GM12891 (cell line): ENCODE measurements around the gene SAP130.
"Not testable (repeated sequence)": the region's sequence is repeated elsewhere in the genome, so short reads cannot be mapped to it uniquely, and the experiment has no call there.

Experiments used
- POLR2AphosphoS5 ChIP-seq: IDR thresholded peaks from 2 replicates; pipeline ENCODE4 v1.6.1; 2011; ENCODE audit warnings: low read depth, low read length, control low read depth
- TAF1 ChIP-seq: IDR thresholded peaks from 2 replicates; pipeline ENCODE4 v1.6.1; 2011; ENCODE audit warnings: low read depth, low read length, control low read depth

DNA sequence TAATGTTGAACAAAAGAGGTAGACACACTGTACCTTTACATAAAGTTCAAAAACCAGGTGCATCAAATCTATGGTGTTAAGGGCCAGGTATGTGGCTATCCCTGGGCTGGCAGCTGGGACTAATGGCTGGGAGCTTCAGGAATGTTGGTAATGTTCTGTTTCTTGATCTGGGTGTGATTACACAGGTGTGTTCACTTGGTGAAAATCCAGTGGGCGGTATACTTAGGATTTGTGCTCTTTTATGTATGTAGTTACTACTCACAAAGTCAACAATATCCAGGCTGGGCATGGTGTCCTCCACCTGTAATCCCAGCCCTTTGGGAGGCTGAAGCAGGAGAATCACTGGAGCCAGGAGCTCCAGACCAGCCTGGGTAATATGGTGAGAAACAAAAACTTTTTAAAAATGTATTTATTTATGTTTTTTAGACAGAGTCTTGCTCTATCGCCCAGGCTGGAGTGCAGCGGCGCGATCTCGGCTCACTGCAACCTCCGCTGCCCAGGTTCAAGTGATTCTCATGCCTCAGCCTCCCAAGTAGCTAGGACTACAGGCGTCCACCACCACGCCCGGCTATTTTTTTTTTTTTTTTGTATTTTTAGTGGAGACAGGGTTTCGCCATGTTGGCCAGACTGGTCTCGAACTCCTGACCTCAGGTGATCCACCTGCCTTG is 120.0 kb downstream of the SAP130 start:
- TF ChIP-seq POLR2AphosphoS5, TAF1: not testable (repeated sequence)
